ENCODE data around the gene B4GALNT4. TPM values are rescaled to one million over a fixed set of nuclear protein-coding genes. Genes with fewer than 3 reads are reported as not detected.
A peak's percentile ranks its signal among the peaks of the same experiment; 100 is the strongest.

B4GALNT4 gene
- total and polyA plus RNA-seq, 2 donors (not counting 1 experiment from before 2014, with no cell fraction given), result 1.5 to 3.8 TPM

DNA sequence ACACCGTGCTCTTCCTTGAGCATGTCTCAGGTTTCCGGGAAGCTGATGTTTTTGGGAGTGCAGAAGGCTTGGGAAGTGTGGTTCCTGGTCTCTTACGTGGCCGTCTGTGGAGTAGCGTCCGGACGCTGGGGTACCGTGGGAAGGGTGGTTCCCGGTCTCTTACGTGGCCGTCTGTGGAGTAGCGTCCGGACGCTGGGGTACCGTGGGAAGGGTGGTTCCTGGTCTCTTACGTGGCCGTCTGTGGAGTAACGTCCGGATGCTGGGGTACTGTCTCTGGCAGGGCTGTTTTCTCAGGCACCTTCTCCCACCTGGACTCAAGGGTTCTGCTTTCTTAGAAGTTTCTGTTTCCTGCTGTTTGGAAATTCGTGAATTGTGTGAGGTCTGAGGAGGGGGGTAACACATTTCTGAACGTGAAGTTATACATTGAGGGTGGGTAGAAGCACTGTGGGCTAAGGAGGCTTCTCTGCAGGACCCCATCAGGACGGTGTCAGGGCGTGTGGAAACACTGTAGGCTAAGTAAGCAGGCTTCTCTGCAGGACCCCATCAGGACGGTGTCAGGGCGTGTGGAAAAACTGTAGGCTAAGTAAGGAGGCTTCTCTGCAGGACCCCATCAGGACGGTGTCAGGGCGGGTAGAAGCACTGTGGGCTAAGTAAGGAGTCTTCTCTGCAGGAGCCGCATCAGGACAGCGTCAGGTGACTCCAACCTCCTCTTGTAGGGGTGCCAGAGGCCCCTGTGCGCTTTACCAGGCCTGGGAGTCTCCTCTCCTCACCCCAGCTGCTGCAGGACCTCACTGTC is 43.3 kb upstream of the B4GALNT4 start:
- TF ChIP-seq EZH2 (IDR thresholded peaks at IDR 0.05; ENCODE audit: low read length, missing control alignments), result no peak
- TF ChIP-seq, protein P1, sequence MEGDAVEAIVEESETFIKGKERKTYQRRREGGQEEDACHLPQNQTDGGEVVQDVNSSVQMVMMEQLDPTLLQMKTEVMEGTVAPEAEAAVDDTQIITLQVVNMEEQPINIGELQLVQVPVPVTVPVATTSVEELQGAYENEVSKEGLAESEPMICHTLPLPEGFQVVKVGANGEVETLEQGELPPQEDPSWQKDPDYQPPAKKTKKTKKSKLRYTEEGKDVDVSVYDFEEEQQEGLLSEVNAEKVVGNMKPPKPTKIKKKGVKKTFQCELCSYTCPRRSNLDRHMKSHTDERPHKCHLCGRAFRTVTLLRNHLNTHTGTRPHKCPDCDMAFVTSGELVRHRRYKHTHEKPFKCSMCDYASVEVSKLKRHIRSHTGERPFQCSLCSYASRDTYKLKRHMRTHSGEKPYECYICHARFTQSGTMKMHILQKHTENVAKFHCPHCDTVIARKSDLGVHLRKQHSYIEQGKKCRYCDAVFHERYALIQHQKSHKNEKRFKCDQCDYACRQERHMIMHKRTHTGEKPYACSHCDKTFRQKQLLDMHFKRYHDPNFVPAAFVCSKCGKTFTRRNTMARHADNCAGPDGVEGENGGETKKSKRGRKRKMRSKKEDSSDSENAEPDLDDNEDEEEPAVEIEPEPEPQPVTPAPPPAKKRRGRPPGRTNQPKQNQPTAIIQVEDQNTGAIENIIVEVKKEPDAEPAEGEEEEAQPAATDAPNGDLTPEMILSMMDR (conservative IDR thresholded peaks at IDR 0.05 in 1 of 2, IDR thresholded peaks at IDR 0.05 in 1 of 2; ENCODE audit: low read depth in 1 of 2, low read length in 2 of 2), result no peak

DNA sequence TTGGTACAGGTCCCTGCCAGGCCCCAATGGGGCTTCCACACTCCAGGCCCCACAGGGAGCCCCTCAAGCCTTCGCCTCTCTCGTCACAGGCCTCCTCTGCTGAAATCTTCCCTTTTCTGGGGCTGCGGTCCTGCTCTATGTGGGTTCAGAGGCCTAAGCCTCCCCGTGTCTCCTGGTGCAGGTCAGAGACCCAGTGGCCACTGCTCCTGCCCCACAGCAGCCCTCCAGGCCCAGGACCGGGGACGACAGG is 42.8 kb upstream of the B4GALNT4 start:
- Histone ChIP-seq H3K4me1 (ENCODE audit: control insufficient read depth, extremely low read depth, insufficient read depth, low read length) (peaks cover 14% of the 10 kb centered on the region), H2AFZ (ENCODE audit: low read length) (no peak overlapping the region), H3K27ac (ENCODE audit: insufficient read depth, low read length) (no peak overlapping the region), H3K79me2 (ENCODE audit: control insufficient read depth, insufficient read depth, low read length) (no peaks in the 10 kb centered on the region), H3K4me2 (ENCODE audit: extremely low read depth, insufficient read depth, low read length) (no peak overlapping the region), H3K27me3 (ENCODE audit: control insufficient read depth, insufficient read depth, low read length) (no peaks in the 10 kb centered on the region), H3K36me3 (ENCODE audit: control insufficient read depth, insufficient read depth, low read length) (no peaks in the 10 kb centered on the region), H3K9me3 (ENCODE audit: control insufficient read depth, insufficient read depth, low read depth, low read length) (no peaks in the 10 kb centered on the region), H3K9ac (ENCODE audit: insufficient read depth, low read length) (no peak overlapping the region), H3K4me3 (replicated peaks in 1 of 4; ENCODE audit: control extremely low read depth in 1 of 4, insufficient read depth in 1 of 4, low read depth in 3 of 4, low read length in 4 of 4) (no peak overlapping the region), H4K20me1 (ENCODE audit: control insufficient read depth, extremely low read depth, insufficient read depth, low read length) (no peaks in the 10 kb centered on the region)
- TF ChIP-seq, protein P1 (conservative IDR thresholded peaks at IDR 0.05 in 1 of 2, IDR thresholded peaks at IDR 0.05 in 1 of 2; ENCODE audit: low read depth in 1 of 2, low read length in 2 of 2), result no peak
- TF ChIP-seq EZH2 (IDR thresholded peaks at IDR 0.05; ENCODE audit: low read length, missing control alignments), result no peak
- no peak for DNase-seq (ENCODE audit: low read depth in 2 of 2)

More for the DNA sequence above, 43.3 kb upstream of the B4GALNT4 start:
- Histone ChIP-seq H3K4me2 (ENCODE audit: extremely low read depth, insufficient read depth, low read length) (no peak overlapping the region), H3K9ac (ENCODE audit: insufficient read depth, low read length) (no peak overlapping the region), H3K9me3 (ENCODE audit: control insufficient read depth, insufficient read depth, low read depth, low read length) (no peaks in the 10 kb centered on the region), H3K4me1 (ENCODE audit: control insufficient read depth, extremely low read depth, insufficient read depth, low read length) (peaks cover 14% of the 10 kb centered on the region), H2AFZ (ENCODE audit: low read length) (no peak overlapping the region), H3K36me3 (ENCODE audit: control insufficient read depth, insufficient read depth, low read length) (no peaks in the 10 kb centered on the region), H3K79me2 (ENCODE audit: control insufficient read depth, insufficient read depth, low read length) (no peaks in the 10 kb centered on the region), H4K20me1 (ENCODE audit: control insufficient read depth, extremely low read depth, insufficient read depth, low read length) (no peaks in the 10 kb centered on the region), H3K27ac (ENCODE audit: insufficient read depth, low read length) (no peak overlapping the region), H3K4me3 (replicated peaks in 1 of 4; ENCODE audit: control extremely low read depth in 1 of 4, insufficient read depth in 1 of 4, low read depth in 3 of 4, low read length in 4 of 4) (no peak overlapping the region), H3K27me3 (ENCODE audit: control insufficient read depth, insufficient read depth, low read length) (no peaks in the 10 kb centered on the region)
- DNase-seq (ENCODE audit: low read depth in 2 of 2), result no peak

DNA sequence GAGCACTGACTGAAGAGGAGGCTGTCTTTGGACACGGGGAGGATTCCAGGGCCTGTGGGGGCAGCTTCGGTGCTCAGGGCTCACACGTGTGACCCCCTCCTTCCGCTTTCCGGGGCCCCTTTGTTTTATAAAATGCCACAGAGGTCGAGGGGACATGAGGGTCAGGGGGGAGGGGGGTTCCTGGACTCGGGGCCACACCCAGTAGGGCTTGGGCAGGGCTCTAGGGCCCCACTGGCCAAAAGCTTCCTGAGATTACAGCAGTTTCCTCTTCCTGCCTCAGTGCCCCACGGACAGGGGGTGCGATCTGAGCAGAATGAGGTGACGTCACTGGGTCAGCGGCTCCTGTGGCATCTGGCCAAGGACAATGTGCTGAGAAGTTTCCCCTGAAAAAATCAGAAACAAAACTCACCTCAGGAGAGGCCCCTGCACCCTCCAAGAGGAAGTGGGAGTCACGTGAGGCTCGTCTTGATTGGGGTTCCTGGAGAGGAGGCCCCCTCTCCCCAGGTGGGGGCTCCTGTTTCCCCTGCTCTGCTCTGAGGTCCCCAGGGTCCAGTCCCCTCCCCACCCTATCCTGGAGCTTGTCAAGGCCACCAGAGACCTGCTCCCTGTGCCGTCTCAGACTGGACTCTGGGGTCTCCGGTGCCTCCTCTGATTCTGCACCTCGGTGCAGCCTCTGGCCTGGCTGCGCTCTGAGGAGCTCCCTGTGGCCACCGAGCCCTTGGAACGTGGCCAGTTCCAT is 42.3 kb upstream of the B4GALNT4 start:
- Histone ChIP-seq H3K4me3 (replicated peaks in 1 of 4; ENCODE audit: control extremely low read depth in 1 of 4, insufficient read depth in 1 of 4, low read depth in 3 of 4, low read length in 4 of 4) (no peak overlapping the region), H3K4me2 (ENCODE audit: extremely low read depth, insufficient read depth, low read length) (no peak overlapping the region), H3K36me3 (ENCODE audit: control insufficient read depth, insufficient read depth, low read length) (no peaks in the 10 kb centered on the region), H4K20me1 (ENCODE audit: control insufficient read depth, extremely low read depth, insufficient read depth, low read length) (no peaks in the 10 kb centered on the region), H3K27ac (ENCODE audit: insufficient read depth, low read length) (no peak overlapping the region), H3K4me1 (ENCODE audit: control insufficient read depth, extremely low read depth, insufficient read depth, low read length) (peaks cover 14% of the 10 kb centered on the region), H3K27me3 (ENCODE audit: control insufficient read depth, insufficient read depth, low read length) (no peaks in the 10 kb centered on the region), H3K9me3 (ENCODE audit: control insufficient read depth, insufficient read depth, low read depth, low read length) (no peaks in the 10 kb centered on the region), H3K79me2 (ENCODE audit: control insufficient read depth, insufficient read depth, low read length) (no peaks in the 10 kb centered on the region), H3K9ac (ENCODE audit: insufficient read depth, low read length) (no peak overlapping the region), H2AFZ (ENCODE audit: low read length) (peak overlapping the region; percentile 52)
- peak; percentile 38 to 71 for DNase-seq (ENCODE audit: low read depth in 2 of 2)
- TF ChIP-seq, protein P1 (conservative IDR thresholded peaks at IDR 0.05 in 1 of 2, IDR thresholded peaks at IDR 0.05 in 1 of 2; ENCODE audit: low read depth in 1 of 2, low read length in 2 of 2), result no peak
- no peak for TF ChIP-seq EZH2 (IDR thresholded peaks at IDR 0.05; ENCODE audit: low read length, missing control alignments)
